ENCODE measurements around the gene RCOR3.
"Not testable (repeated sequence)": the region's sequence is repeated elsewhere in the genome, so short reads cannot be mapped to it uniquely, and the experiment has no call there.

The RCOR3 gene

DNA sequence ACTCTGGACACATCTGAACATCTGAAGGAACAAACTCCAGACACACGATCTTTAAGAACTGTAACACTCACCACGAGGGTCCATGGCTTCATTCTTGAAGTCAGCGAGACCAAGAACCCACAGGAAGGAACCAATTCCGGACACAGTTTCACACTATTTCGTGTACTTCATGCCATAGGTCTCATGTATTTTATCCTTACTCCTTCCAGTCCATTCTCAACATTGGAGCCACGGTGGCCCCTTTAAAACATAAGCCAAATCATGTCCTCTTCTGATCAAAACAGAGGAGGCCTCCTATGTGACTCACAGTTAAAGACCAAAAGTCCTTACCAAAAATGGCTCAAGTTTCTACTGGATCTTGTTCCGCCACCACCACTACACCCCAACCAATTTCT is 29.8 kb upstream of the RCOR3 start:
- TF ChIP-seq YY1 (IDR thresholded peaks at IDR 0.05; ENCODE audit: insufficient read depth, insufficient read length), result no peak
- TF ChIP-seq ZNF274 (IDR thresholded peaks at IDR 0.05; ENCODE audit: low read depth, low read length), result no peak
- no peak for TF ChIP-seq SUZ12 (IDR thresholded peaks at IDR 0.05; ENCODE audit: extremely low read depth, insufficient read depth, insufficient read length)
- H3K4me1 ChIP-seq (ENCODE audit: insufficient read depth, insufficient read length), result no peaks in the 10 kb centered on the region
- DNase-seq (ENCODE audit: low read depth, low spot score), result no peak
- no peak overlapping the region for H3K9ac ChIP-seq (ENCODE audit: insufficient read length, low read depth)
- H3K27me3 ChIP-seq (ENCODE audit: insufficient read depth, insufficient read length), result no peaks in the 10 kb centered on the region
- no peaks in the 10 kb centered on the region for H3K36me3 ChIP-seq (ENCODE audit: insufficient read depth, insufficient read length, low read length)
- H3K9me3 ChIP-seq (ENCODE audit: insufficient read depth, low read length), result no peaks in the 10 kb centered on the region
- H3K4me3 ChIP-seq (ENCODE audit: insufficient read length, low read depth), result no peak overlapping the region

GRCh38 chr1:211231873-211232272 is 27.3 kb upstream of the RCOR3 start:
- TF ChIP-seq SUZ12 (IDR thresholded peaks at IDR 0.05; ENCODE audit: extremely low read depth, insufficient read depth, insufficient read length), result no peak
- TF ChIP-seq YY1 (IDR thresholded peaks at IDR 0.05; ENCODE audit: insufficient read depth, insufficient read length), result no peak
- no peak for TF ChIP-seq ZNF274 (IDR thresholded peaks at IDR 0.05; ENCODE audit: low read depth, low read length)
- H3K9ac ChIP-seq (ENCODE audit: insufficient read length, low read depth), result no peak overlapping the region

DNA sequence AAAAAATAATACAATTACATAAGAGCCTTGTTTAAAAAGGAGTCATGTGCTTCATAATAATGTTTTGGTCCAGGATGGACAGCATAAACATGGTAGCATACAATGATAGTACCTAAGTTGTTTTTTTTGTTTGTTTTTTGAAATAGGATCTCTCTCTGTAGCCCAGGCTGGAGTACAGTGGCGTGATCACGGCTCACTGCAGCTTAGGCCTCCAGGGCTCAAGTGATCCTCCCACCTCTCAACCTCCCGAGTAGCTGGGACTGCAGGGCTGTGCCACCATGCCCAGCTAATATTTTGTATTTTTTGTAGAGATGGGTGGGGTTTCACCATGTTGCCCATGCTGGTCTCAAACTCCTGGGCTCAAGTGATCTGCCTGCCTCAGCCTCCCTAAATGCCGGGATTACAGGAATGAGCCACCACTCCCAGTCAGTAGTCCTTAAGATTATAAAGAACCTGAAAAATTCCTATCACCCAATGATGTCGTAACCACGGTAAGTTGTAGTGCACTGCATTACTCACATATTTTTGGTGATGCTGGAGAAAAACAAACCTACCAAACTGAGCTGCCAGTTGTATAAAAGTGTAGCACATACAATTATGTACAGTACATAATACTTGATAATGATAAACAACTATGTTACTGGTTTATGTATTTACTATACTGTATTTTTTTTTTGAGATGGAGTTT is 22.4 kb upstream of the RCOR3 start:
- no peak for TF ChIP-seq ZNF274 (IDR thresholded peaks at IDR 0.05; ENCODE audit: low read depth, low read length)
- TF ChIP-seq YY1 (IDR thresholded peaks at IDR 0.05; ENCODE audit: insufficient read depth, insufficient read length), result no peak
- no peak for TF ChIP-seq SUZ12 (IDR thresholded peaks at IDR 0.05; ENCODE audit: extremely low read depth, insufficient read depth, insufficient read length)
- H3K36me3 ChIP-seq (ENCODE audit: insufficient read depth, insufficient read length, low read length), result no peaks in the 10 kb centered on the region
- no peaks in the 10 kb centered on the region for H3K27me3 ChIP-seq (ENCODE audit: insufficient read depth, insufficient read length)
- H3K4me3 ChIP-seq (ENCODE audit: insufficient read length, low read depth), result no peak overlapping the region
- H3K4me1 ChIP-seq (ENCODE audit: insufficient read depth, insufficient read length), result peaks cover 3% of the 10 kb centered on the region
- DNase-seq (ENCODE audit: low read depth, low spot score), result no peak
- no peaks in the 10 kb centered on the region for H3K9me3 ChIP-seq (ENCODE audit: insufficient read depth, low read length)
- no peak overlapping the region for H3K9ac ChIP-seq (ENCODE audit: insufficient read length, low read depth)

More at GRCh38 chr1:211231873-211232272, 27.3 kb upstream of the RCOR3 start:
- Histone ChIP-seq H3K36me3 (ENCODE audit: insufficient read depth, insufficient read length, low read length) (no peaks in the 10 kb centered on the region), H3K27me3 (ENCODE audit: insufficient read depth, insufficient read length) (no peaks in the 10 kb centered on the region), H3K4me1 (ENCODE audit: insufficient read depth, insufficient read length) (peaks cover 3% of the 10 kb centered on the region), H3K9me3 (ENCODE audit: insufficient read depth, low read length) (no peaks in the 10 kb centered on the region), H3K4me3 (ENCODE audit: insufficient read length, low read depth) (no peak overlapping the region)
- no peak for DNase-seq (ENCODE audit: low read depth, low spot score)

DNA sequence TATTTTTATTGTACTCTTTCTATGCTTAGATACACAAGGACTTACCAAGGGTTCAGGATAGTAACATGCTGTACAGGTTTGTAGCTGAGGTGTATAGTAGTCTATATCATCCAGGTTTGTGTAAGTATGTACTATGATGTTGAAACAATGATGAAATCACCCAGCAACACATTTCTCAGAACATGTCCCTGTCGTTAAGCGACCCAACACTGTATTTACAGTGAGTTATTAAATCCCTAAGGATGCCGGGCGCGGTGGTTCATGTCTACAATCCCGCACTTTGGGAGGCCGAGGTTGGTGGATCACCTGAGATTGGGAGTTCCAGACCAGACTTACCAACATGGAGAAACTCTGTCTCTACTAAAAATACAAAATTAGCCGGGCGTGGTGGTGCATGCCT is 21.6 kb upstream of the RCOR3 start:
- no peak for DNase-seq (ENCODE audit: low read depth, low spot score)
- no peaks in the 10 kb centered on the region for H3K27me3 ChIP-seq (ENCODE audit: insufficient read depth, insufficient read length)
- H3K36me3 ChIP-seq (ENCODE audit: insufficient read depth, insufficient read length, low read length), result no peaks in the 10 kb centered on the region
- no peaks in the 10 kb centered on the region for H3K9me3 ChIP-seq (ENCODE audit: insufficient read depth, low read length)
- TF ChIP-seq SUZ12 (IDR thresholded peaks at IDR 0.05; ENCODE audit: extremely low read depth, insufficient read depth, insufficient read length) (no peak), YY1 (IDR thresholded peaks at IDR 0.05; ENCODE audit: insufficient read depth, insufficient read length) (no peak), ZNF274 (IDR thresholded peaks at IDR 0.05; ENCODE audit: low read depth, low read length) (no peak)
- peaks cover 3% of the 10 kb centered on the region for H3K4me1 ChIP-seq (ENCODE audit: insufficient read depth, insufficient read length)
- no peak overlapping the region for H3K9ac ChIP-seq (ENCODE audit: insufficient read length, low read depth)
- no peak overlapping the region for H3K4me3 ChIP-seq (ENCODE audit: insufficient read length, low read depth)

DNA sequence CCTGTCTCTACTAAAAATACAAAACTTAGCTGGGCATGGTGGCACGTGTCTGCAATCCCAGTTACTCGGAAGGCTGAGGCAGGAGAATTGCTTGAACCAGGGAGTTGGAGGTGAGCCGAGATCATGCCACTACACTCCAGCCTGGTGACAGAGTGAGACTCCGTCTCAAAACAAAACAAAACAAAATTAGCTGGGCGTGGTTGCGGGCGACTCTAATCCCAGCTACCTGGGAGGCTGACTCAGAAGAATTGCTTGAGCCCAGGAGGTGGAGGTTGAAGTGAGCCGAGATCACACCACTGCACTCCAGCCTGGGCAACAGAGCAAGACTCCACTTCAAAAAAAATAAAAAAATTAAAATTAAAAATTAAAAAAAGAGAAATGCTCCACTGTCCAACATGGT is 18.6 kb upstream of the RCOR3 start:
- H3K27me3 ChIP-seq (ENCODE audit: insufficient read depth, insufficient read length); H3K9ac ChIP-seq (ENCODE audit: insufficient read length, low read depth); DNase-seq (ENCODE audit: low read depth, low spot score): not testable (repeated sequence)

GRCh38 chr1:211241071-211241470 is 18.1 kb upstream of the RCOR3 start:
- H3K9ac ChIP-seq (ENCODE audit: insufficient read length, low read depth), result no peak overlapping the region
- TF ChIP-seq YY1 (IDR thresholded peaks at IDR 0.05; ENCODE audit: insufficient read depth, insufficient read length) (no peak), ZNF274 (IDR thresholded peaks at IDR 0.05; ENCODE audit: low read depth, low read length) (no peak), SUZ12 (IDR thresholded peaks at IDR 0.05; ENCODE audit: extremely low read depth, insufficient read depth, insufficient read length) (no peak)
- no peak overlapping the region for H3K4me3 ChIP-seq (ENCODE audit: insufficient read length, low read depth)
- no peaks in the 10 kb centered on the region for H3K9me3 ChIP-seq (ENCODE audit: insufficient read depth, low read length)
- H3K27me3 ChIP-seq (ENCODE audit: insufficient read depth, insufficient read length), result no peaks in the 10 kb centered on the region
- peaks cover 3% of the 10 kb centered on the region for H3K4me1 ChIP-seq (ENCODE audit: insufficient read depth, insufficient read length)
- no peak for DNase-seq (ENCODE audit: low read depth, low spot score)
- no peaks in the 10 kb centered on the region for H3K36me3 ChIP-seq (ENCODE audit: insufficient read depth, insufficient read length, low read length)

More for the DNA sequence above, 18.6 kb upstream of the RCOR3 start:
- not testable (repeated sequence) for H3K9me3 ChIP-seq (ENCODE audit: insufficient read depth, low read length); H3K36me3 ChIP-seq (ENCODE audit: insufficient read depth, insufficient read length, low read length); H3K4me1 ChIP-seq (ENCODE audit: insufficient read depth, insufficient read length); H3K4me3 ChIP-seq (ENCODE audit: insufficient read length, low read depth)

GRCh38 chr1:211243639-211244038 is 15.5 kb upstream of the RCOR3 start:
- H3K4me3 ChIP-seq (ENCODE audit: insufficient read length, low read depth); H3K36me3 ChIP-seq (ENCODE audit: insufficient read depth, insufficient read length, low read length); H3K9ac ChIP-seq (ENCODE audit: insufficient read length, low read depth); H3K27me3 ChIP-seq (ENCODE audit: insufficient read depth, insufficient read length); H3K4me1 ChIP-seq (ENCODE audit: insufficient read depth, insufficient read length); DNase-seq (ENCODE audit: low read depth, low spot score); H3K9me3 ChIP-seq (ENCODE audit: insufficient read depth, low read length): not testable (repeated sequence)

GRCh38 chr1:211246583-211246982 is 12.6 kb upstream of the RCOR3 start:
- H3K9ac ChIP-seq (ENCODE audit: insufficient read length, low read depth); H3K4me1 ChIP-seq (ENCODE audit: insufficient read depth, insufficient read length); H3K9me3 ChIP-seq (ENCODE audit: insufficient read depth, low read length); H3K27me3 ChIP-seq (ENCODE audit: insufficient read depth, insufficient read length); H3K36me3 ChIP-seq (ENCODE audit: insufficient read depth, insufficient read length, low read length); H3K4me3 ChIP-seq (ENCODE audit: insufficient read length, low read depth): not testable (repeated sequence)
- DNase-seq (ENCODE audit: low read depth, low spot score), result peak; percentile 35
